ENCODE results near the gene POLR3E. TPM values are rescaled to one million over a fixed set of nuclear protein-coding genes. Genes with fewer than 3 reads are reported as not detected.

The POLR3E gene
- total RNA-seq, 1 donor, result 19.2 TPM

- Histone ChIP-seq H3K79me2 (ENCODE audit: insufficient read depth, low read length) (no peaks in the 10 kb centered on the region), H3K36me3 (ENCODE audit: insufficient read depth, low read length) (no peaks in the 10 kb centered on the region), H3K27me3 (ENCODE audit: insufficient read depth, low read length) (no peaks in the 10 kb centered on the region), H3K4me2 (ENCODE audit: insufficient read depth, low read length) (no peak overlapping the region), H2AFZ (ENCODE audit: low read length) (no peak overlapping the region), H3K4me3 (ENCODE audit: insufficient read depth, low read length) (no peak overlapping the region), H3K4me1 (ENCODE audit: insufficient read depth, low read length) (peaks cover under 1% of the 10 kb centered on the region), H3K9me3 (ENCODE audit: low read depth, low read length) (no peaks in the 10 kb centered on the region), H3K27ac (ENCODE audit: low read depth, low read length) (no peak overlapping the region), H4K20me1 (ENCODE audit: insufficient read depth, low read length) (no peaks in the 10 kb centered on the region)
- no peak for TF ChIP-seq CTCF (IDR thresholded peaks at IDR 0.05; ENCODE audit: extremely low read depth, low read depth, low read length)
- no peak for DNase-seq (ENCODE audit: insufficient read length, low spot score, missing footprints)
Observed at GRCh38 chr16:22381392-22381791, 84.2 kb downstream of the POLR3E start.

- Histone ChIP-seq H3K27ac (ENCODE audit: low read depth, low read length) (no peak overlapping the region), H3K9me3 (ENCODE audit: low read depth, low read length) (no peaks in the 10 kb centered on the region), H3K36me3 (ENCODE audit: insufficient read depth, low read length) (no peaks in the 10 kb centered on the region), H3K4me2 (ENCODE audit: insufficient read depth, low read length) (no peak overlapping the region), H2AFZ (ENCODE audit: low read length) (no peak overlapping the region), H4K20me1 (ENCODE audit: insufficient read depth, low read length) (no peaks in the 10 kb centered on the region), H3K4me1 (ENCODE audit: insufficient read depth, low read length) (peaks cover 13% of the 10 kb centered on the region), H3K27me3 (ENCODE audit: insufficient read depth, low read length) (no peaks in the 10 kb centered on the region), H3K4me3 (ENCODE audit: insufficient read depth, low read length) (no peak overlapping the region), H3K79me2 (ENCODE audit: insufficient read depth, low read length) (no peaks in the 10 kb centered on the region)
- TF ChIP-seq CTCF (IDR thresholded peaks at IDR 0.05; ENCODE audit: extremely low read depth, low read depth, low read length), result no peak
- DNase-seq (ENCODE audit: insufficient read length, low spot score, missing footprints), result no peak
Observed at GRCh38 chr16:22383827-22384226, 86.6 kb downstream of the POLR3E start.

Other genes starting within 250 kb of the POLR3E start
- gene VWA3A, start 204.9 kb upstream of the POLR3E start, total RNA-seq, result under 0.01 and 0.36 TPM in 2 replicates
- not detected in 2 replicates for gene SDR42E2, start 134.9 kb upstream of the POLR3E start, total RNA-seq
- 34.2 and 41.6 TPM in 2 replicates for gene EEF2K, start 91.1 kb upstream of the POLR3E start, total RNA-seq
- 49.5 and 52.5 TPM in 2 replicates for gene CDR2, start 77.2 kb downstream of the POLR3E start, total RNA-seq
- 169 TPM in 2 replicates for gene NPIPB5, start 213.5 kb downstream of the POLR3E start, total RNA-seq

All from osteoblast (primary cell).